ENCODE results near the gene RAB7A.

- TF ChIP-seq TAF1 (IDR thresholded peaks at IDR 0.05; ENCODE audit: borderline replicate concordance, low read depth, low read length) = no peak
- no peak for TF ChIP-seq POLR2A (IDR thresholded peaks at IDR 0.05; ENCODE audit: low read depth, low read length)
- no peak for TF ChIP-seq POLR2AphosphoS5 (IDR thresholded peaks at IDR 0.05; ENCODE audit: low read depth, low read length)
Observed at GRCh38 chr3:128720891-128721290, 5.1 kb upstream of the RAB7A start.

All from GM12892 (cell line).